ENCODE results near the gene SNU13. TPM values are rescaled to one million over a fixed set of nuclear protein-coding genes. Genes with fewer than 3 reads are reported as not detected.

The SNU13 gene
- total RNA-seq, 1 donor from 2014 or later = 115 TPM

DNA sequence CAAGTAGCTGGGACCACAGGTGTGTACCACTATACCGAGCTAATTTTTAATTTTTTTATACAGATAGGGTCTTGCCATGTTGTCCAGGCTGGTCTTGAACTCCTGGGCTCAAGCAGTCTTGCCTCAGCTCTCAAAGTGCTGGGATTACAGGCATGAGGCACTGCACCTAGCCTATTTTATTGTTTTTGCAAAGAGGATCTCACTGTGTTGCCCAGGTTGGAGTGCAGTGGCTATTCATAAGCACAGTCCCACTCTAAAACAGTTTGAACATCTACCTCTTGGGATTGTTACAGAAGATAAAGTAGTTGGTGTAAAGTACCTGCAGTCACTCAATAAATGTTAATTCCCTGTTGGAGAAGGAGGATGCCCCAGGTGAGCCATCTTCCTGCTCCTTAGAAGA lies 38.4 kb downstream of the SNU13 start:
- TF ChIP-seq, protein P1, sequence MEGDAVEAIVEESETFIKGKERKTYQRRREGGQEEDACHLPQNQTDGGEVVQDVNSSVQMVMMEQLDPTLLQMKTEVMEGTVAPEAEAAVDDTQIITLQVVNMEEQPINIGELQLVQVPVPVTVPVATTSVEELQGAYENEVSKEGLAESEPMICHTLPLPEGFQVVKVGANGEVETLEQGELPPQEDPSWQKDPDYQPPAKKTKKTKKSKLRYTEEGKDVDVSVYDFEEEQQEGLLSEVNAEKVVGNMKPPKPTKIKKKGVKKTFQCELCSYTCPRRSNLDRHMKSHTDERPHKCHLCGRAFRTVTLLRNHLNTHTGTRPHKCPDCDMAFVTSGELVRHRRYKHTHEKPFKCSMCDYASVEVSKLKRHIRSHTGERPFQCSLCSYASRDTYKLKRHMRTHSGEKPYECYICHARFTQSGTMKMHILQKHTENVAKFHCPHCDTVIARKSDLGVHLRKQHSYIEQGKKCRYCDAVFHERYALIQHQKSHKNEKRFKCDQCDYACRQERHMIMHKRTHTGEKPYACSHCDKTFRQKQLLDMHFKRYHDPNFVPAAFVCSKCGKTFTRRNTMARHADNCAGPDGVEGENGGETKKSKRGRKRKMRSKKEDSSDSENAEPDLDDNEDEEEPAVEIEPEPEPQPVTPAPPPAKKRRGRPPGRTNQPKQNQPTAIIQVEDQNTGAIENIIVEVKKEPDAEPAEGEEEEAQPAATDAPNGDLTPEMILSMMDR (IDR thresholded peaks at IDR 0.05; ENCODE audit: unreplicated experiment) = no peak
- DNase-seq (ENCODE audit: low spot score in 2 of 2, unreplicated experiment in 2 of 2) = no peak
- Mint-ChIP-seq H3K4me3 (no peak overlapping the region), H3K27me3 (ENCODE audit: low read depth) (no peaks in the 10 kb centered on the region), H3K27ac (no peak overlapping the region), H3K4me1 (no peaks in the 10 kb centered on the region), H3K9me3 (no peaks in the 10 kb centered on the region), H3K36me3 (peaks cover 32% of the 10 kb centered on the region)

DNA sequence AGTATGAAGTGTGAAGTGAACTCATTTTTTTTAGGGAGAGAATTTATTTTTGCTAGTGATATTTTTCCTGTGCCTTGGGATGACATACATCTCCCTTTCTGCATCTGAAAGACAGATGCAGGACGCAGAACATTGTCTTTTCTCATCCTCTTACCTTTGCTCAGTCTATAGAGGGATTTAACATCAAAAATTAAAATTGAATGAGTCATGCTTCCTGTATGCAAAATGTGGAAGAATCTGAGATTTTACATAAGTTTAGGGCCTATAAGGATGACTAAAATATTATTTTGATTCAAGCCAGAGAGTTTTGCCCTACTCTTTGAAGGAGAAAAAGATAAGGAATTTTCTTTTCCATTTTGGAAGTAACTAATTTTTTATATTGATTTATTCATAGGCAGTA lies 40.2 kb downstream of the SNU13 start:
- peaks cover 30% of the 10 kb centered on the region for H3K36me3 Mint-ChIP-seq
- no peaks in the 10 kb centered on the region for H3K9me3 Mint-ChIP-seq
- H3K27me3 Mint-ChIP-seq (ENCODE audit: low read depth) = no peaks in the 10 kb centered on the region
- H3K4me1 Mint-ChIP-seq = no peaks in the 10 kb centered on the region
- TF ChIP-seq, protein P1 (IDR thresholded peaks at IDR 0.05; ENCODE audit: unreplicated experiment) = no peak
- no peak overlapping the region for H3K4me3 Mint-ChIP-seq
- H3K27ac Mint-ChIP-seq = no peak overlapping the region
- no peak for DNase-seq (ENCODE audit: low spot score in 2 of 2, unreplicated experiment in 2 of 2)

DNA sequence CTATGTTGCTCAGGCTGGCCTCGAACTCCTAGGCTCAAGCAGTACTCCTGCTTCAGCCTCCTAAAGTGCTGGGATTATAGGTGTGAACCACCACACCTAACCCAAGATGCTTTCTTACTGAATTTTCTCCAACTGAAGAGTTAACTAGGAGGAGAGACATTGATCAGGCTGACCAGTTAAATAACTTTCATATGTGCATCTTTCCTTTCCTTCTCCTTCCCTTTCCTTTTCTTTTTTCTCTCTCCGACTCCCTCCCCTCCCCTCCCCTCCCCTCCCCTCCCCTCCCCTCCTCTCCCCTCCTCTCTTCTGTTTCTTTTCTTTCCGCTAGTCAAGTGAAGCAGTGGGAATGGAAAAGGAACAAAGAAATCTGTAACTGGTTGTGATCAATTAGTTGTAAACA lies 40.9 kb downstream of the SNU13 start:
- H3K9me3 Mint-ChIP-seq = no peaks in the 10 kb centered on the region
- H3K4me1 Mint-ChIP-seq = no peaks in the 10 kb centered on the region
- DNase-seq (ENCODE audit: low spot score in 2 of 2, unreplicated experiment in 2 of 2) = no peak
- H3K27ac Mint-ChIP-seq = no peak overlapping the region
- TF ChIP-seq, protein P1 (IDR thresholded peaks at IDR 0.05; ENCODE audit: unreplicated experiment) = no peak
- no peak overlapping the region for H3K4me3 Mint-ChIP-seq
- peaks cover 30% of the 10 kb centered on the region for H3K36me3 Mint-ChIP-seq
- no peaks in the 10 kb centered on the region for H3K27me3 Mint-ChIP-seq (ENCODE audit: low read depth)

DNA sequence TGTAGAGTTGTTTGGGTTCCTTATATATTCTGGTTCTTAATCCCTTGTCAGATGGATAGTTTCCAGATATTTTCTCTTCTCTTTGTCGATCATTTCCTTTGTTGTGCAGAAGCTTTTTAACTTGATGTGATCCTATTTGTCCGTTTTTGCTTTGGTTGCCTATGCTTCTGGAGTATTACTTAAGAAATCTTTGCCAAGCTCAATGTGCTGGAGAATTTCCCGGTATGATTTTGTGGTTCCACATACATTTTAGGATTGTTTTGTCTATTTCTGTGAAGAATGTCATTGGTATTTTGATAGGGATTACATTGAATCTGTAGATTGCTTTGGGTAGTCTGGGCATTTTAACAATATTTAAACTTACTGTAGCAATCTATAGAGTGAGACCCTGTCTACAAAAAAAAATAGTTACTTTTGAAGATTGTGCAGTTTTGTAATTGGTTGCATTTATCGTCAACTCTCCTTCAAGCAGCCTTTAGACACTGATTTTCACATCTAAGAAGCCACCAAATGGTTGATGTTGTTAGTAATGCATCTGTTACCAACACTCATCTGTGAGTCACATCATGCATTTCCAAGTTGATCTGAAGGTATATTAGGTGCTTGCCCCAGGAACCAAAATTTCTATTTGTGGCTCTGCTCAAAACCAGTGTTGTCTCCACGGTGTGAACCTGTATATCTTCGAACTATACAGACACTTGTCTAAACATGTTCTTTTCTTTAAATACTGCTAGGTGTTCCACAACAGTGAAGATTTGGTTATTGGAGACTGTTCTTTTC lies 46.1 kb downstream of the SNU13 start:
- Mint-ChIP-seq H3K4me1 (no peaks in the 10 kb centered on the region), H3K9me3 (peaks cover 6% of the 10 kb centered on the region), H3K27ac (no peak overlapping the region), H3K4me3 (no peak overlapping the region), H3K36me3 (peaks cover 36% of the 10 kb centered on the region), H3K27me3 (ENCODE audit: low read depth) (no peaks in the 10 kb centered on the region)
- TF ChIP-seq, protein P1 (IDR thresholded peaks at IDR 0.05; ENCODE audit: unreplicated experiment) = no peak
- DNase-seq (ENCODE audit: low spot score in 2 of 2, unreplicated experiment in 2 of 2) = no peak

DNA sequence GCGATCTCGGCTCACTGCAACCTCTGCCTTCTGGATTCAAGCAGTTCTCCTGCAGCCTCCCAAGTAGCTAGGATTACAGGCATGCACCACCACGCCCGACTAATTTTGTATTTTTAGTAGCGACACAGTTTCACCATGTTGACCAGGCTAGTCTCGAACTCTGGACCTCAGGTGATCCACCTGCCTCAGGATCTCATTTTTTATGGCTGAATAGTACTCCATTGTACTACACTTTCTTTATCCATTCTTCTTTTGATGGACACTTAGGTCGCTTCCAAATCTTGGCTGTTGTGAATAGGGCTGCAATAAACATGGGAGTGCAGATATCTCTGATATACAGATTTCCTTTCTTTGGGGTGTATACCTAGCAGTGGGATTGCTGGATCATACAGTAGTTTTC lies 46.8 kb downstream of the SNU13 start:
- Mint-ChIP-seq H3K4me3 (no peak overlapping the region), H3K9me3 (peaks cover 6% of the 10 kb centered on the region), H3K27ac (no peak overlapping the region), H3K4me1 (no peaks in the 10 kb centered on the region), H3K36me3 (peaks cover 37% of the 10 kb centered on the region), H3K27me3 (ENCODE audit: low read depth) (no peaks in the 10 kb centered on the region)
- TF ChIP-seq, protein P1 (IDR thresholded peaks at IDR 0.05; ENCODE audit: unreplicated experiment) = no peak
- DNase-seq (ENCODE audit: low spot score in 2 of 2, unreplicated experiment in 2 of 2) = no peak
